GM19240 (cell line): ENCODE data around the gene FAM227A.
"Not testable (repeated sequence)": the region's sequence is repeated elsewhere in the genome, so short reads cannot be mapped to it uniquely, and the experiment has no call there.

Source experiments
- DNase-seq: peaks from one replicate; pipeline ENCODE4 v3.0.0; 2011; ENCODE audit warnings: low spot score; ENCODE audit not compliant: insufficient read length

The FAM227A gene

DNA sequence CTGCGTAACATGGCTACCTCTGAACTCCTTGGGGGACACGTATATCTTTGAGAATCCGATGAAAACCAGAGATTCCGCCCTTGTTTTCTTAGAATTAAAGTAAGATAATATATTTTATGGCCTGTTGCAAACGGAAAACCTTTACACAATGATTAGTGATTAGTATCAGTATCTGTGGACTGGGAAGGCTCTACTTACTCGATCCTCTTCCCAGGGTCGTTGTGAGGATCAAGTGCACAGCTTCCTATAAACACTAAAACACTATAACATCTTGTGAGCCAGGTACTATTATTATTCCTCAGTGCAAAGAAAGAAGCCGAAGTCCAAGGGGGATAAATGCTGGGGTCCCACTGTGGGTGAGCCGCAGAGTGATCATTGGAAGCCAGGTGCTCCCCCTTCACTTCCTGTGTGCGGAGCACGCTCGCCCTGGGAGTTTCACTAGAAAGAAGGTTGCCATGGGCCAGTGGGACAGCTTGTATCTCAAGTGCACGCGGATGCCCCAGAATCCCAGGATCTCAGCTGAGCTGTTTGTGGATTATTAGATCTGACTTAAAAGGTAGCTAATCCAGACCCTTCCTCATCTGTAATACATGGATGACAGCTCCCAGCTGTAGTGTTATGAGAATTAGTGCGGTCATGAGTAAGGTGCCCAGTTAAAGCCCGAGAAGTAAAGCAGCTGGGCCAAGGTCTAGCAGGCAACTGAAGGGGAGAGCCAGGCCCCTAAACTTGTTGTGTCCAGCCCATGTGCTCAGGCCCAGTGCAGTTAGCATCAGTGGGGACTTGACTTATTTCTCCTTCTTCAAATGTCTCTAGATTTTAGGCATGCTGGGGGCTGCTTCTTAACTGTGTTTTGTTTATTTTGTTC, 1.1 kb upstream of the FAM227A start:
- no peak for DNase-seq

GRCh38 chr22:38655519-38656255, 505 bp downstream of the FAM227A start:
- no peak for DNase-seq

DNA sequence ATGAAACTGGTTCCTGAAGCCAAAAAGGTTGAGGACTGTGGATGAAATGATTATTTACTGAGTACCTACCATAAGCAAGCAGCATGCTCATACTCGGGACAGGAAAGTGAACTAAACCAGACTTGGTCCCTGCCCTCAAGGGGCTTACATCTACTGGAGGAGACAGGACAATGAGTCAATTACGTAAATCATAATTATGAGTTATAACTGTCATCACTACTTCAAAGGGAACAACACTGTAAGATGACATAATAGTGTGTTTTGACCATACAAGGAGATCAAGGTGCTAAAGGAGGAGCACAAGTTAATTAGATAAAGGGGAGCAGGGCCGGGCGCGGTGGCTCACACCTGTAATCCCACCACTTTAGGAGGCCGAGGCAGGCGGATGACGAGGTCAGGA, 2.5 kb downstream of the FAM227A start:
- no peak for DNase-seq

- DNase-seq = no peak
These were observed 3.3 kb downstream of the FAM227A start for GRCh38 chr22:38652859-38653258.

- DNase-seq = no peak
These were observed 6.2 kb downstream of the FAM227A start for GRCh38 chr22:38649841-38650522.

DNA sequence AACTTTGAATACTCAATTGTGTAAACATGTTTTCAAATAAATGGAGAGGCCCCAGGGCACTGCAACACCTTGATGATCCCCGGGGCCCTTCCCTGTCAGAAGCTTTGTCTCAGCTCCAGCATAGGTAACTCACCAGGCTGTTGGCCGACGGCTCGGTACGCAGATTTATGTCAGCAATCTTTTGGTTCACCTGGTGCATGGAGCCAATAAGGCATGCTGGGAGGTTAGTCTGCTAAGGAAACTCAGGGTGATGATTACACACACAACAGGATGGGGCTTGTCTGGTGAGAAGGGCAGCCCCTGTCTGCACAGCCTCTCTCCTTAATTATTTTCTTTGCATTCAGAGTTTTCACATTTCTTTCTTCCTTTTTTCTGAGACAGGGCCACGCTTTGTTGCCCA, 10.8 kb downstream of the FAM227A start:
- no peak for DNase-seq

DNA sequence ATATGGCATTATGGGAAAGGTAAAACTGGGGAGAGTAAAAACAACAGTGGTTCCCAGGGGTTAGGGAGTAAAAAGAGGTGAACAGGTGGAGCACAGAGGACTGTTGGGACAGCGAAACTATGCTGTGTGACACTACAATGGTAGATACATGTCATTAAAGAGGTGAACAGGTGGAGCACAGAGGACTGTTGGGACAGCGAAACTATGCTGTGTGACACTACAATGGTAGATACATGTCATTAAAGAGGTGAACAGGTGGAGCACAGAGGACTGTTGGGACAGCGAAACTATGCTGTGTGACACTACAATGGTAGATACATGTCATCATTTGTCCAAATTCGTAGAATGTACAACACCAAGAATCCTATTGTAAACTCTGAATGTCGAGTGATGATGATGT, 11.9 kb downstream of the FAM227A start:
- not testable (repeated sequence) for DNase-seq

DNA sequence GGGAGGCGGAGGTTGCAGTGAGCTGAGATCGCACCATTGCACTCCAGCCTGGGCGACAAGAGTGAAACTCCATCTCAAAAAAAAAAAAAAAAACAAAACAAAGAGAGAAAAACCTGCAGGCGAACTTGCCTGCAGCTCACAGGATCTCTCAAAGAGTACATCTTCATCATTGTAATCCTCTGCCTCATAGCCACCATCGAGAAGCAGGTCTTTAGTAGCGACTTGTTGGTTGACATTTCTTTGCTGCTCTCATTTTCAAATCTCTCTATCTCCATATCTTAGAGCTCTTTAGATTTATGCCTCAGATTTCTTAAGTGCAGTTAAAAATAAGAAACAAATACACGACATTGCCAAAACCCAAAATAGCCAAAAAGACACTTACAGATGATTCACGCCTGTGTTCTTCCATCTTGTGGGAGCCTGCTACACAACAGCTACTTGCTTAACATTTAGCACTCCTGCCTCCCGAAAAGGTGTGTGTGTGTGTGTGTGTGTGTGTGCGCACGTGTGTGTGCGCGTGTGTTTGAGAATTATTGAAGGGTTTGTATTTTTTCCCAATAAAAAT, 14.6 kb downstream of the FAM227A start:
- no peak for DNase-seq

- DNase-seq = no peak
These were observed 17.5 kb downstream of the FAM227A start for GRCh38 chr22:38638728-38639127.

GRCh38 chr22:38638216-38638615, 18.0 kb downstream of the FAM227A start:
- DNase-seq = no peak

DNA sequence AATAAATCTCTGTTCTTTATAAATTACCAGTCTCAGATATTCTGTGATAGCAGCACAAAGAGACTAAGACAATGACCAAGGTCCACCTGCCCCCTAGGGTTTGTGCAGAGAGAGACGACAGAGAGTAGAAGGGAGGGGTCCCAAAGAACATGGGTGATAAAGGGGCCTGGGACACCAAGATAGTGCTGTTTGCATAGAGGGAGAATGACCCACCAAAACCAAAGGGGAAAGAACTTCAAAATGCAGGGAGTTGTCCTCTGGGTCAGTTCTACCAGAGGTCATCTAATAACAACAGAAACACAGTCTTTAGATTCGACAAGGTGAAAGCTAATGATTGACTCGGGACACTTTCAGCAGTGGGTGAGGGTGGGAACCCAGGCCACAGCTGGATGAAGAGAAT, 23.7 kb downstream of the FAM227A start:
- DNase-seq = no peak

DNA sequence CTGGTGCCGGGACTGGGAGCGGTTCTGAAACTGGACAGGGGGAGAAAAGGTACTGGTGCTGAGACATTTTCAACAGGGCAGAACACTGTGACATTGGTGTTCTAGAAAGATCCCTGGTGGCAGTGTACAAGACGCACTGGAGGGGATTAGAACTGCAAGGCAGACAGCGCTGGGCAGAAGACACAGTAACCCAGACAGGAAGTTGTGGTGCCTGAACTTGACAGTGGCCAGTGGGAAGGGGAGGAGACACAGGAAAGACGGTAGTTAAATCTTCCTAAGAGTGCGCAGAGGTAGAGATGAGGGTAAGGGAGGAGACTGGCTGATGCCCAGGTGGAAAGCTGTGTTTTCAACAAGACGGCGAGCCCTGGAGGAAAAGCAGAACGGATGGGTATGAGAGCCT, 24.5 kb downstream of the FAM227A start:
- no peak for DNase-seq

DNA sequence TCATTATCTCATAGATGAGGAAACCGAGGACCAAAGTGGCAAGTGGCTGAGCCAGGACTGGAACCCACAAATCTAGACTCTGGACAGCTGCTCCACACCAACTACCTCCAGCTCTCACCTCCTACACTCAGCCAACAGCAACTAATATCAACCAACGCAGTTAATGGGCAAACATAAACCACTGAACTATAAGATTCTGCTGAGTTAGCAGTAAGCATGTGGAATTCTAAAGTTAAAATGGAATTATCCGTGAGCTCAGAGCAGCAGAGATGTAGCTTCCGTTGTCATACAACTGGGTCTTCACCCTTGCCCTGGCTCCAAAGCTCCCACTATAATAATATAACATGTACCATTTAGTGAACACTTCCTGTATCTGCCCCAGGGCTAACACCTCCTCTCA, 27.1 kb downstream of the FAM227A start:
- no peak for DNase-seq

DNA sequence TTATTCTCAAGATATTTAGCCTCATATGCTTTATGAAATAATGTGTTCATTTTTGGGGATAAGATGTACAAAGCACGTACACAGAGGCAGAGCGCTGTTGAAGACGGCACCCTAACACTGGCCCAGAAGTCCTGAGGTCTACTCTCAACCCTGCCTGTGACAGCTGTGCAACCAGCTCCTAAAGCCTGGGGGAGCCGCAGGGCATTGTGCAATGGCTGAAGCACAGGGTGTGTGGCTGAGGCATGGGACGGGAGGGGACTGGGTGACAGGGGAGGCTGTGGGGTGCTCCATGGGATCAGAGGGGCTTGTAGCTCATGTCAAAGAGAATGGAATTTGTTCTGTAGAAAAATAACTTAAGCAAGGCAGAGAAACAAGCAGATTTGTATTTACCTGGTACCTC, 27.7 kb downstream of the FAM227A start:
- DNase-seq = no peak

GRCh38 chr22:38623351-38623750, 32.8 kb downstream of the FAM227A start:
- DNase-seq = no peak

- DNase-seq = no peak
These were observed 37.5 kb downstream of the FAM227A start for GRCh38 chr22:38618682-38619081.

DNA sequence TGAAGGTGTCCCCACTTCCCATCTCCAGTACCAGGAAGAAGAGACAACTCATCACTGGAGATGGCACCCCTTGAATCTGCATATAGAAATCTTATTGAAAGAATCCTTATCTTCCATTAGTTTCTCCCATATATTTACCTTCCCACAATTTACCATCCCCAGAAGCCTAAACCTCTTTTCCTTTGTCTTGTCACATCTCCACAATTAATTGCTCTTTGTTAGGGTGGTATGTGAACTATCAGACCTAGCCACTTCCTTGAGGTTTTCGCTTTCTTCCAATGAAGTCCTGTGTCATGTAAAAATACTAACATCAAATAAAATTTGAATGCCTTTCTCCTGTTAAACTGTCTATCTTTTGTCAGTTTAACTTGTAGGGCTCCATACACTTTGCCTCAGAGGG, 37.9 kb downstream of the FAM227A start:
- no peak for DNase-seq

DNA sequence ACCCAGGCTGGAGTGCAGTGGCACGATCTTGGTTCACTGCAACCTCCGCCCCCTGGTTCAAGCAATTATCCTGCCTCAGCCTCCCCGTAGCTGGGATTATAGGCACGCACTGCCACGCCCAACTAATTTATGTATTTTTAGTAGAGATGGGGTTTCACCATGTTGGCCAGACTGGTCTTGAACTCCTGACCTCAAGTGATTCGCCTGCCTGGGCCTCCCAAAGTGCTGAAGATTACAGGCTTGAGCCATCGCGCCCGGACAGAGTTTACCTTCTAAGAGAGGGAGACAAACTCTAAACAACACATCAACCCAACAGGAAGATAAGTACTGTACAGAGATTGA, 41.2 kb downstream of the FAM227A start:
- not testable (repeated sequence) for DNase-seq

DNA sequence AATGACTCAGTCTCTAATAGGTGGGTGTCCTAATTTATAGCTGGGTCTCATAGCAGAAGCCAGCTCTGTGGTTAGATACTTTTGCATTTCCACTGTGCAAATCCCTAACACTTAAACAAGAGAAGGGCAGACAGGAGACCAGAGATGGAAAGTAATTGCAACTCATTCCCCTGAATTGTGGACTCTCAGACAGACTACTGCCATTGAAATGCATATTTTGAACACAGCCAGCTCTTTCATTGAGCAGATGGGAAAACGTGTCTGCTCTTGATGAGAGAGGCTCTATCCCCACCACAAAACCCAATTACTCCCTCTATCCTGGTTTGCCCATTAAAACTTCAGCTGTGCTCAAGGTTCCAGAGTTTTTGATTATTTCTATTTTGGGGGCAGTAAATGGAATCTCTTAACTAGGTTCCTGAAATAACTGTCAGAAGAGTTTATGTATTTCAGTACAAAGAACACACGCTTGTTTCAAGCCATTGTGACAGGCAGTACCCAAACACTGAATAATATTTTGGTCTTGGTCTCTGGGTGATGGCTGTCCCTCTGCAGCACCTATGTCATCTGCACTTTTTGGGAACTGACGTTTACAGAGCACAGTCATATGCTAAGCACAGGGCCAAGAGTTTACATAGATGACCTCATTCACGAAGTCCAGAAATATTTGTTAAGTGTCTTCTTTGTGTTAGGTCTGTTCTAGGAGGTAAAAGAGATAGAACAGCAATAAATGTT, 41.7 kb downstream of the FAM227A start:
- no peak for DNase-seq

- no peak for DNase-seq
These were observed 42.6 kb downstream of the FAM227A start for GRCh38 chr22:38613588-38613987.
